Activated naive CD4-positive, alpha-beta T cell treated with Interleukin-2 at 50 U/mL for 16 hours (primary cell): ENCODE results near the gene RELB.
A peak's percentile ranks its signal among the peaks of the same experiment; 100 is the strongest.

Experiments
- DNase-seq: peaks from one replicate; pipeline ENCODE4 v3.0.0-alpha.2; 2020

Gene RELB

DNA sequence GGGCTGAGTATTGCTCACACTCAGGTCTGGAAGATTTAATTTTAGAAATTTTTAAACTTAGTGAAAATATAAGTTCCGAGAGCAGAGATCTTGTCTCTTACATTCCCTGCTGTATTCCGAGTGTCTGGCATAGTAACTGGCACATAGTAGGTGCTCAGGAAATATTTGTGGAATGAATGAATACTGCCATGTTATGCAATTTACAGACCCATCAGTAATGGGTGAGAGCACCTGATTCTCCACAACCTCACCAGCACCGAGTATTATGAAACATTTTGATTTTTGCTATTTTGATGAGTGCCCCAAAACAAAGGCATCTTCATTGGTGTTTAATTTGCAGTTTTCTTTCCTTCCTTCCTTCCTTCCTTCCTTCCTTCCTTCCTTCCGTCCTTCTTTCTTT lies 21.8 kb downstream of the RELB start:
- DNase-seq = no peak

DNA sequence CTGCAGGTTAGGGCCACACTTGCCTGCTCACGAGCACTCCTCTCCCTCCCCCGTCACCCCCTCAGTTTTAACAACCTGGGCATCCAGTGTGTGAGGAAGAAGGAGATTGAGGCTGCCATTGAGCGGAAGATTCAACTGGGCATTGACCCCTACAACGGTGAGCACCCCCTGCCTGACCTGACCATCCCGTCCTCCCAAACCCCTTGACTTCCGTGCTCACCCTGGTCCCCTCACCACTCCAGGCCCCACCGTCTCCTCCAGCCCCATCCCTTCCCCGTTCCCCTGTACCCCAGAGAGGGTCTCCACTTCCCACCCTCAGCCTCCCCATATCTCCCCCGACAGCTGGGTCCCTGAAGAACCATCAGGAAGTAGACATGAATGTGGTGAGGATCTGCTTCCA lies 24.0 kb downstream of the RELB start:
- no peak for DNase-seq

DNA sequence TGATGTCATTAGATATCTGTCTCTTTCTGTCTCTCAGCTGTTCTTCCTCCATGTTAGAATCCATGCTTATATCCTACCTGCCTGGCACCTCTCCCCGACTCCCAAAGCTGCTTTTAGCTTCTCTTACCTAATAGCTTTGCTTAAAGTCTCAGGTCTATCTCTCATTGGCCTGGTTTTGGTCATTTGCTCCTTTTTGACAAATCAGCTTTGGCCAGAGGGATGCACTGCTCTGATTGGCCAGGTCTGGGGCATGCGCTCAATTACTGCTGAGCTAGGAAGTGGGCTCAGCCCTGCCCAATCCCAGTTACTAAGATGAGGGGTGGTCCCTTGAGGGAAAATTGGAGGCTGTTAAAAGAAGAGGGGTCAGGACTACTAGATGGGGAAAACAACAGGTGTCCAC lies 26.1 kb downstream of the RELB start:
- DNase-seq = no peak

DNA sequence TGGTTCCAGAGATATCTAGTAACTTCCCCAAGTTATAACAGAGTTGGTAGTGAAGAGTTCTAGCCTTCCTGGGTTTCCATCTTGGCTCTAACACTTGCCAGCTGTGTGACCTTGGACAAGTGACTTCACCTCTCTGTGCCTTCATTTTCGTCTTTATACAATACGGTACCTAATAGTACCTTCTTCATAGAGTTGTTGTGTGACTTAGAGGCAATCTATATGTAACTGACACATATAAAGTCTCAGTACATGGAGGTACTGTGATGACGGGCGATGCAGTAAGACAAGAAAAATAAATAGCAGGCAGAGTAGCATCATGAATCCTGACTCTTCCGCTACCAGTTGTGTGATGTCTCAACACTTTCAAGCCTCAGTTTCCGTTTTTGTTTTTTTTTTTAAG lies 29.6 kb downstream of the RELB start:
- DNase-seq = no peak

DNA sequence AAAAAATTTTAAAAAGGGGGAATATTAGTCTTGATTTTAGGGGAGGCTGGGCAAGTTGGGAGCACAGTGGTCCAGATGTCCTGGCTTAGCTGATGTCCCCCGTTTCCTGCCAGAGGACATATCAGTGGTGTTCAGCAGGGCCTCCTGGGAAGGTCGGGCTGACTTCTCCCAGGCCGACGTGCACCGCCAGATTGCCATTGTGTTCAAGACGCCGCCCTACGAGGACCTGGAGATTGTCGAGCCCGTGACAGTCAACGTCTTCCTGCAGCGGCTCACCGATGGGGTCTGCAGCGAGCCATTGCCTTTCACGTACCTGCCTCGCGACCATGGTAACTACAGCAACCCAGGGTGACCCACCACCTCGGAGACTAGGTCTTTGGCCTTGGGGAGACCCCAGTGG lies 31.2 kb downstream of the RELB start:
- DNase-seq = no peak

DNA sequence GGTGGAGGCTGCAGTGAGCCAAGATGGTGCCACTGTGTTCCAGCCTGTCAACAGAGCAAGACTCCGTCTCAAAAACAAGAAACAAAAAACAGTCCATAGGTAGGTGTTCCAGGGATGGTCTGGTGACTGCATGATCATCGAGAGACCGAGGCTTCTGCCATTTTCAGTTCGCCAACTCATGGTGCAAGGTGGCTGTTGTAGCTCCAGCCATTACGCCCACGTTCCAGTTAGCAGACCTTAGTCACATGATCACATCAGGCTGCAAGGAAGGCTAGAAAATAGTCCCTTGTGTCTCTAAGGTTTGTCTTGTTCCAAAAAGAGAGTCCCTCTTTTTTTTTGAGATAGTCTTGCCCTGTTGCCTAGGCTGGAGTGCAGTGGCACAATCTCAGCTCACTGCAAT lies 34.5 kb downstream of the RELB start:
- no peak for DNase-seq

DNA sequence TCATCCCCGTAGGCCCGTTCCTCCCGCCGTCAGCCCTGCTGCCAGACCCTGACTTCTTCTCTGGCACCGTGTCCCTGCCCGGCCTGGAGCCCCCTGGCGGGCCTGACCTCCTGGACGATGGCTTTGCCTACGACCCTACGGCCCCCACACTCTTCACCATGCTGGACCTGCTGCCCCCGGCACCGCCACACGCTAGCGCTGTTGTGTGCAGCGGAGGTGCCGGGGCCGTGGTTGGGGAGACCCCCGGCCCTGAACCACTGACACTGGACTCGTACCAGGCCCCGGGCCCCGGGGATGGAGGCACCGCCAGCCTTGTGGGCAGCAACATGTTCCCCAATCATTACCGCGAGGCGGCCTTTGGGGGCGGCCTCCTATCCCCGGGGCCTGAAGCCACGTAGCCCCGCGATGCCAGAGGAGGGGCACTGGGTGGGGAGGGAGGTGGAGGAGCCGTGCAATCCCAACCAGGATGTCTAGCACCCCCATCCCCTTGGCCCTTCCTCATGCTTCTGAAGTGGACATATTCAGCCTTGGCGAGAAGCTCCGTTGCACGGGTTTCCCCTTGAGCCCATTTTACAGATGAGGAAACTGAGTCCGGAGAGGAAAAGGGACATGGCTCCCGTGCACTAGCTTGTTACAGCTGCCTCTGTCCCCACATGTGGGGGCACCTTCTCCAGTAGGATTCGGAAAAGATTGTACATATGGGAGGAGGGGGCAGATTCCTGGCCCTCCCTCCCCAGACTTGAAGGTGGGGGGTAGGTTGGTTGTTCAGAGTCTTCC lies 36.3 kb downstream of the RELB start:
- no peak for DNase-seq

DNA sequence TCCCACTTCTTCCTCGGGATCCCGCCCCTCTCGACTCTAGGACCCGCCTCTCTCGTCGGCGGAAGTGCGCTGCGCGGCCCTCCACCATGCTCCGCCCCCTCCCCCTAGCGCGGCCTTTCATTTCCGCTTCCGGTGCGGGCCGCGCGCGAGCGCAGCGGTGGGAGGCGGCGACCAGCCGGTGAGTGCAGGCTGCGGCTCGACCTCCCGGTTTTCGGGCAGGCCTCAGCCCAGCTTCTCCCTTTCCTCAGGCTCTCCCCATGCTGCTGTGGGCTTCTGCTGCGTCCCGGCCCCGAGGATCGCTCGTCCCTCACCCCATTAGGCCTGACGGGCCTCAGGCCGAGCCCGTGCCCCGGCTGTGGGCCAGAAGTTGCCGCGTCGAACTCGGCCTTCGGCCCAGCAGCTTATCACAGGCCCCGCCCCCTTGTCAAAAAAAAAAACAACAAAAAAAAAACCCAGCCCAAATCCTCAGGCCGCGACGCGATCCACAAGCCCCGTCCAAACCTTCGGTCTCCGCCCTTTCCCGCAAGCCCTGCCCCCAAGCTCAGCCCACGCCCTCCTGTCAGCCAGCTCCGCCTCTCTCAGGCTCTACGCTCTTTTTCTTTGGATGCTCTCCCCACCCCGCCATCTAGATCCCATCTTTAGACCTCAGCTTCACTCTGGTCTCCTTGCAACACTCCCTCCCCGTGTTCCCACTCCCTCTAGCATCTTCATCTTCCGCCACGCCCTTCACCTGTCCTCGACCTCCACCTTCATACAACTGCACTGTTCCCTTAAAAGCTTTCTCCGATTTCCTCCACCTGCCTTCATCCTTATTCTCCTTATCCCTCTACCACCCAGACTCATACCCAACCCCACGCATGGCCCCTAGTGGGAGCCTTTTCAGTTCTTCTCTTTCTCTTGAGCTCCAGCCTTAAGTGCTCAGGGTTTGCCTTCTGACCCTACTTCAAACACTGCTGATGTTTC lies 37.9 kb downstream of the RELB start, which contains the start of gene CLASRP:
Gene CLASRP, plus strand, starts transcription at position 115 of the 963 bp plus-strand sequence. CDS start 1,168 bp downstream, outside the sequence.
- DNase-seq = peak; percentile 89

DNA sequence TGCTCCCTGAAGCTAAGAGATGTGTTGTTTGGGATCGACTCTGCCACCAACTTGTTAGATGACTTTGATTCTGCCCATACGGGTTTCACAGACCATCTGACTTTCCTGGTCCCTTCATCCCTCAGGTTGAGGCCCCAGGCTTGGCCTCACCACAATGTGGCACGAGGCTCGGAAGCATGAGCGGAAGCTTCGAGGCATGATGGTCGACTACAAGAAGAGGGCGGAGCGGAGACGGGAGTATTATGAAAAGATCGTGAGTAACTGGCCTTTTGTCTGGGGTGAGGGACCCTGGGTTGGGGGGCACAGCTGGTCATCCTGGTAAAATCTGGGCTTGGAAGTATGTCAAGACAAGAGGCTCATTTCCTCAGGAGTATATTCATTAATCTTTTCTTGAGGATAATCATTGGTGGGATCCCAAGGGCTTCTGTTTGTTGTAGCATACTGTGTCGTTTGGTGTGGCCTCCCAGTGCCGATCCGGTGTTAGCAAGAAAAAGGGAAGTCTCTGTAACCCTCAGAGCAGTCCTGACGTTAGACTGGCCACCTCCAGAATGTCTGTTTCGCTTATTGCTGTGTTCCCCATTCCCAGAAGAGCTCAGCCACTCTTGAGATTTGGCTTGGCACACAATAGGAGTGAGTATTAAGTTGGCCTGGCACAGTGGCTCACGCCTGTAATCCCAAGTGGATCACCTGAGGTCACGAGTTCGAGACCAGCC lies 39.0 kb downstream of the RELB start:
- DNase-seq = no peak

DNA sequence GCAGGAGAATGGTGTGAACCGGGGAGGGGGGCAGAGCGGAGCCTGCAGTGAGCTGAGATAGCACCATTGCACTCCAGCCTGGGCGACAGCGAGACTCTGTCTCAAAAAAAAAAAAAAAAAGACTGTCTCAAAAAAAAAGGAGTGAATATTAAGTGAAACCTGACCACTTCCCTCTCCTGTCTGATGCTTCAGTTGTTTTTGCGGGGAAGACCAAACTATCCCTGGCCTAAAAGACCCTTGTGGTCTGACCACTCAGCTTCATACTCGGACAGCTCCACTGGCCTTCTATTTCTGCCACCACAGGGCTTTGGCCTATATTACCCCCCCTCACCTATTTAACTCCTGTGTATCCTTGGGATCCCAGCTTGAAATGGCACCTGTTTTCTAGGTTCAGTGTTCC lies 39.9 kb downstream of the RELB start:
- no peak for DNase-seq

DNA sequence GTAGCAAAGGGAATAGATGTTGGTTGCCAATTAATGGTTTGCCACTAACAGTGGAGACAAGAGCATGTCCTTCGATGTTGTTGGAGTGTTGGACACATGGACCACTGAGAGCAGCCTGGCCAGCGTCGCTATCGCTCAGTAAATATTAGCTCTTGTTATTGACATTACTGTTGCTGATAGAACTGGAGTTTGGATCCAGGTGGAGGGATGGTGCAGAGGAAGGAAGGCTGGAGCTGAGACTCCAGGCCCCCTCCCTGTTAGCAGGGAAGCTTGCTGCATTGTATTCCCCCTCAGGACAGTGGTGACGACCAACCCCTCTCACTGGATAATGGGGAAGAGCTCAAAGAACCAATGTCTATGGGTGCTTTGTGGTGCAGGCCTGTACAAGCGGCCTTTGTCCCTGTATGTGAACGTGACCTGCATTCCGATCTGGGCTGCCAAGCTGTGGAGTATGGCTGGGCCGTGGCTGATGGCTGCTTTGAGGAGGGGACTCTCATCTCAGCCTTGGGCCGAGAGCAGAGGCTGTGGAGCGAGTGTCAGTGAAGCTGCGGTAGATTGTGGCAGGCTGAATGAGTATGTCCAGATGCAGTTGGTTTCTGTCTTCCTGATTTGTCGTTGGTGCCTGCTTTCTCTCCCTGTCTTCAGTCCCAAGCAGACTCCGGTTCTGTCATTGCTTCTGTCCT lies 44.5 kb downstream of the RELB start:
- DNase-seq = no peak

DNA sequence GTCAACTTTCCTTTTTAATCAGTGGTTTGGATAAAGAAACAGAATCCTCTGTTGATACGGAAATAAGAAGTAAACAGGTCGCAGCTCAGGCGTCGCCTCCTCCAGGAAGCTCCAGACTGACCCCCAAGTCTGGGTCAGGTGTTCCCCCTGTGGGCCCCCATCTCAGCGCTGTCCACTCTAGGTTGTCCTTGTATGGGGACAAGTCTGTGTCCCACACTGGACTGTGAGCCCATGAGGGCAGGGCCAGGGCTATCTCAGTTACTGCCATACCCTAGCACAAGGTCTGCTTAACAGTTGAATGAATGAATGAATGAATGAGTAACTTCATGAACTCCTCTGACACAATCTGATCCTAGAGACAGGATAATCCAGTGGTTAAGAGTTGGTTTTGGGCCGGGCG lies 45.1 kb downstream of the RELB start:
- DNase-seq = no peak

DNA sequence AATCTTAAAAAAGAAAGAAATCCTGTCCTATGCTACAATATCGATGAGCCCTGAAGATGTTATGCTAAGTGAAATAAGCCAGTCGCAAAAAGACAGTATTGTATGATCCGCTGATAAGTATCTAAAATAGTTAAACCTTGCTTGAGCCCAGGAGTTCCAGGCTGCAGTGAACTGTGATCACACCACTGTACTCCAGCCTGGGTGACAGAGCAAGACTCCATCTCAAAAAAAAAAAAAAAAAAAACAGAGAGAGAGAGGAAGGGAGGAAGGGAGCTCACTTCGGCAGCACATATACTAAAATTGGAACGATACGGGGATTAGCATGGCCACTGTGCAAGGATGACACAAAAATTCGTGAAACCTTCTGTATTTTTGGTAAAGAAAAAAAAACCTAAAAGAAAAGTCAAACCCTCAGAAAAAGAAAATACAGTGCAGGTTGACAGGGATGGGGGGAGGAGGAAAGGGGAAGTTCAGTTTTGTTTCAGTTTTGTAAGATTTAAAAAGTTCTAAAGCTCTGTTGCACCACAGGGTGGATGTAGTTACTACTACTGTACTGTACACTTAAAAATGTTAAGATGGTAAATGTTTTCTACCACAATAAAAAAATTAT lies 46.0 kb downstream of the RELB start:
- DNase-seq = no peak

DNA sequence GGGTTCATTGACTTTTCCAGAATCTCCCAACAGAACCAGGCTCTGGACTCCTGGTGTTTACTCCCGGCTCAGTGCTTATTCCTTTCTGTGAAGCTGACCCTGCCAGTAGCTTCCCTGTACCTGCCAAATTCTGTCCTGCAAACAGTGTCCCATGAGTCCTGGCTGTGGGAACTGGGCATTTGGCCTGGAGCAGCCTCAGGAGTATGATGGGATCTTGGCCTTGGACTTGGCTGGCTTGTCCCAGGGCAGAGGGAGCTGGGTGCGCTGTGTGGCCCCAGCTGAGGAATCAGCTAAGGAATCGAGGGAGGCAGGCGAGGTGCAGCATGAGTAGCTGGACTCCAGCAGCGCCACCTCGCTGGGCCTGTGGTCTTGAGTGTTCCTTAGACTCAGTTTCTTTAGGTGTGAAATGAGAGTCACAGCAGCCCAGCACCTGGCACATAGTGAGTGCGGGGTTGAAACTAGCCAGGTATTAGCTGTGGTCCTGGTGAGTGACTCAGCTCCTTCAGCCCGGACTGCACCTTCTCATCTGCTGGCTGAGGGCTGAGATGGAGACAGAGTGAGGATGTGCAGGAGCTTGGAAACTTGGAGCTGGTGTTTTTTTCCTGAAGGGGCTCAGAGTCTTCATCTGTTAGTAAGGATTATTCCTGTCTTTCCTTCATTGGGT lies 47.9 kb downstream of the RELB start:
- no peak for DNase-seq

DNA sequence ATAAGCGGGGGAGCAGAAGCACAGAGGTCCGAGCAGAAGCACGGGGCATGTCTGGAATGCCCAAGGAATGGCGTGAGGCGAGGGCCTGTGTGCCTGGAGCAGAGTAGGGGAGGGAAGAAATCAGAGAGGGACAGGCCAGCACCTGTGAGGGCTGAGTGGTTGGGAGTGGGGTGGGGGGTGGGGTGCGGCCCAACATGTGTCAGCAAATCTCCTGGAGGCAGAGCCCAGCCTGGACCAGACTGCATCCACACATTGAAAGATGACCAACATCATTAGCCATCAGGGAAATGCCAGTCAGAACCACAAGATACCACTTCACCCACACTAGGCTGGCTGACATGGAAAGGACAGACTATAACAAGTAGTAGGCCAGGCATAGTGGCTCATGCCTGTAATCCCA lies 48.8 kb downstream of the RELB start:
- DNase-seq = no peak

DNA sequence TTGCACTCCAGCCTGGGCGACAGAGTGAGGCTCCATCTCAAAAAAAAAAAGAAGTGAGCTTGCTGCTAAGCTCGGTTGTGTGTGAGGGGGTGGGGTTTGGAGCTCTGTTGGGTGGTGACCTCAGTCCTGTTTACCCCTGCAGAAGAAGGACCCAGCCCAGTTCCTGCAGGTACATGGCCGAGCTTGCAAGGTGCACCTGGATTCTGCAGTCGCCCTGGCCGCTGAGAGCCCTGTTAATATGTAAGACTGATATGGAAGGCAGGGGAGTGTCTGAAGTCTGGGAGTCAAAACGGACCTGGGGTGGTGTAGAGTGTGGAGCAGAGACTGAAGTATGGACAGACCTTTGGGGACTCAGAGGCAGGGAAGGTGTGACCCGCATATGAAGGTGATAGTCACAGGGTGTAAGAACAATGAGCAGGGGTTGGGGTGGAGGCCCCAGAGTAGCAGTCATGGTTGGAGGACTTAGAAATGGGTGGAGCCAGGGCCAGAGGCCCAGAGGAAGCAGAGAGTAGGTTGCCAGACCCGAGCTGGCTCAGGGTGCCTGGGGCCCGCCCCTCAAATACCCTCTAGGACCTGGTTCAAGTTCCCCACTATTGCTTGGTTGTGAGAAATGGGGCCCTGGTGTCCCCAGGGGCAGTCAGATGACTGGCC lies 50.8 kb downstream of the RELB start:
- no peak for DNase-seq

DNA sequence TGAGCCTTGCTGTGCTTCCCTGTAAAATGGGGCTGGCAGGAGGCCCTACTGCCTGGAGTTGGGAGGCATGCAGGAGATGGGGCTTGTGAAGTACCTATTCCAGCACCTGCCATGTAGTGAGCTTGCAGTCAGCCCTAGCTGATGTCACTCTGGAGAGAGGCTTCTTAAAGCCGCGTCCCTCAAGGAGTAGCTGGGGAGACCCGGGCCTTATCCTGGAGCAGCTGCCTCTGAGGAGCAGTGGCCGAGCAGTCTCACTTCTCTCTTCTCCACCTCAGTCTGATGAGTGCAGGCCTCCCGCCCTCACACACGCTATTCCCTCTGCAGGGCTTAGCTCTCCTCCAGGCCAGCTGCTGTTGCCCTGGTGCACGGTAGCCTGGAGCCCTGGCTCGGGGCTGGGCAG lies 55.6 kb downstream of the RELB start:
- DNase-seq = no peak

DNA sequence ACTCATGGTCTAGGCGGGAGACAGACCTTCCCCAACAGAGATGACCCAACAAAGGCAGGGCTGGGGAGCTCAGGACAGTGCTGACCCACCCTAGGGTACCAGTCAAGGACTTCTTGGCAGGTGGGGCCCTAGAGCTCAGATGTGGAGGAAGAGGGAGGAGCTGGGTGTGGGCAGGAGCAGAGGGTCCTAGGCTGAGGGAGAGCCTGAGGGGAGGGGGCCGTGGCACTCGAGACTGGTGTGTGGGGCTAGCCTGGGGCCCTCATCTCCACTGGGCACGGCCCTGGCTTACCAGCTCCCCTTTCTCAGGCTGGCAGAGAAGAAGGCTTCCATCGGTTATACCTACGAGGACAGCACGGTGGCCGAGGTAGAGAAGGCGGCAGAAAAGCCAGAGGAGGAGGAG lies 56.2 kb downstream of the RELB start:
- no peak for DNase-seq

DNA sequence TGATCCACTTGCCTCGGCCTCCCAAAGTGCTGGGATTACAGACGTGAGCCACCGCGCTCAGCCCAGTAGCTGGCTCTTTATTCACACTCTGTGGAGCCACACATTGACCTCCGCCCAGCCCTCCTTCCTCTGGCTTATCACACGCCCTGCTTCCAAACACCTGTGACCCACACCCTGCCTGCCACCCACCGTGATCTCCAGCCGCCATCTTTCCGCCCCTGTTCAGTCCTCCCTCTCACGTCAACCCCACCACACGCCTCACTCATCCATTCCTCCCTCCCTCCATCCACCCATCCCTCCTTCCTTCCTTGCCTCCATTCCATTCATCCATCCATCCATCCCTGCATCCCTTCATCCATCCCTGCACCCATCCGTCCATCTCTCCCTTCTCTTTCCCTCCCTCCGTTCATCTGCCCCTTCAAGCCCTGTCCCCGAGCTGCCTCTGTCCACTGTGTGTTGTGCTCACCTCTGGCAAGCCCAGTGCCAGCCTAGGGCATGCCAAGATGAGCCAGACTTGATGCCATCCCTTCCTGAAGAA lies 57.4 kb downstream of the RELB start:
- DNase-seq = no peak

DNA sequence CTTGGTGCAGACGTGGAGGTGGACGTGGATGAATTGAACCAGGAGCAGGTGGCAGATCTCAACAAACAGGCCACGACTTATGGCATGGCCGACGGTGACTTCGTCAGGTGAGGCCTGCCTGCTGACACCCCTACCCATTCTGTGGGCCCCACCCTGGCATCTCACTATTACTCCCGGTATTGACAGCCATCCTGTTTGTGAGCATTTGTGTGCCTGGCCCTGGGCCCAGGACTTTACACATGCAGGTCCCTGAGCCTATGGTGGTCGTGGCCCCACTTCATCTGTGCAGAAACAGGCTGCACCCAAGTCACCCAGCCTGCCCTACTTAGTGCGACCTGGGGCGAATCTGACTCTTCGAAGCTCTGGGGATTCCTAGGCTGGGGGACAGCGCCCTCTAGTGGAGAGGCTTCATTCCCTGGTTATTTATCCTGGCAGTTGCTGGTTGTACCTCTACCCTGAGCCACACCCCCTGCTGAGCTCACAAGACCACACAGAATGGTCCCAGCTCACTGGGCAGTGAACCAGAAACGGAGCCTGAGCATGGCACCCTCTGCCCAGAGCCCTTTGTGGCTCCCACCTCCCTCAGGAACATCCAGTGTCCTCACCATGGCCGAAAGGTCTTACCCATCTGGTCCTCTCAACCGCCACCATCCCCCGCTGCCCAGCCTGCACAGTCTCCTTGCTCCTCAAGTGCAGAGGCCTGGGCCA lies 58.1 kb downstream of the RELB start:
- peak; percentile 85 for DNase-seq
